ENCODE data around the gene MAP1LC3B. TPM values are rescaled to one million over a fixed set of nuclear protein-coding genes. Genes with fewer than 3 reads are reported as not detected.
A peak's percentile ranks its signal among the peaks of the same experiment; 100 is the strongest.

MAP1LC3B gene
- 6.6 and 10.9 TPM in 2 replicates for total RNA-seq (2014; rRNA removed; shearing (Covaris generic))

DNA sequence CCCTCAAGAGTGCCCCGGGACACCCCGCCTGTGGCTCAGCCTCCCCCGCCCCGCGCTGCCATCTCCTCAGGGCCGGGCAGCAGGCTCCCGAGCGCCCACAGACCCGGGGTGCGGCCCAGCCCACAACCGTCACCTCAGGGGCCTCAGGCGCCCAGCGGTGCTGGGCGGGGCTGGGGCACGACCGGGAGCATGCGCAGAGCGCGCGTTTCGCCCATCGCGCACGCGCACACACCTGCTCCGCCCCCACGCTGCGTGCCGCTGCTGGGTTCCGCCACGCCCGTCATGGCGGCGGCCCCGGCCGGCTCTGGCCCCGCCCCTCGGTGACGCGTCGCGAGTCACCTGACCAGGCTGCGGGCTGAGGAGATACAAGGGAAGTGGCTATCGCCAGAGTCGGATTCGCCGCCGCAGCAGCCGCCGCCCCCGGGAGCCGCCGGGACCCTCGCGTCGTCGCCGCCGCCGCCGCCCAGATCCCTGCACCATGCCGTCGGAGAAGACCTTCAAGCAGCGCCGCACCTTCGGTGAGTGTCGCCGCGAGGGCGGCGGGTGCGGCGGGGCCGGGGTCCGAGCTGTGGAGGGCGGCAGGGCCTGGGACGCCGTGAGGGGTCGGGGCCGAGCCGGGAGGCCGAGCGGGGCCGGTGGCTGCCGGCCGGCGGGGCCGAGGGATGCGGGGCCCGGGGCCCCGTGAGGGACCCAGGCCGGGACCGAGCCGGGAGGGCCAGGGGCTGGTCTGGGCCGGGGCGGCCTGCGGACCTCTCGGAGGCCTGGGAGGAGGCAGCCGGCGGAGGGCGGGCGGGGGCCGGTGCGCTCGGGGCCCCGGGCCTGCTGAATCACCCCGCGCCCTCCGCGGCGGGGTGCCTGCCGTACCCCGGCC is at the start of gene MAP1LC3B:
MAP1LC3B (plus strand) TSS at position 387 of the 871 bp plus-strand sequence; CDS start at position 479, 92 bp downstream.
- DNase-seq (ENCODE audit: low read depth), result peak; percentile 98

GRCh38 chr16:87342504-87342903 is 49.6 kb upstream of the MAP1LC3B start:
- DNase-seq (ENCODE audit: low read depth), result no peak

DNA sequence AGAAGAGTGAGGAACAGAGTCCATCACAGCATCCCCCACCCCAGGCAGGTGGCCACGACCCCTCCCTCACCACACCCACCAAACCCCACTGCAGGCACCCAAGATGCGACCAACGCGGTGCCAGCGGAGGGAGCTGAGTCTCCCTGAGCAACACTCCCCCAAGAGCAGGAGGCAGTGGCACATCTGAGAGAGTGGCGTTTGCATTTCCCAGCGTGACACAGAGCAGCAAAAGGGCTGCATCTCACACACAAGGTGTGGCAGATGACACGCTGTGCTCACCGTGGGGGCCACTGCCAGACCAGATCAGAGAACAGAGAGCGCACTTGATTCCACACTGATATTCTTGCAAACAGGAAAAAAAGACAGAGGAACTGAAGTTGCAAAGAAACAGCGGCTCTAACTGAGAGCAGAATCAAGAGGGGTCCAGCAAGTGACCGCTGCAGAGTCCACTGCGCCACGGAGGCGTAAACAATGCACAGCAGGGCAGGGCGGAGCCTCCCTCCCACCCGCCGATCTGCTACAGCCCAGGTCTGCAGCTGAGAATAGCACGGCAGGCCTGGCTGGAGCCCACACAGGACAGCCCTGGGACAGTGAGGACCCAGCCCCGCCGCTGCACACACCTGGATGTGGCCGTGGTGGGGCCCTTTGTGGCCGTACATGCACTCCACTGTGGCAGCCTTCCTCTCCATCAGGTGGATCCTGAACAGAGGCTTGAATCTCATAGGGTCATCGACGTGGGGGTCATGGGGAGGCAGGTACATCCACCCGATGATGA is 49.0 kb upstream of the MAP1LC3B start:
- DNase-seq (ENCODE audit: low read depth), result no peak

DNA sequence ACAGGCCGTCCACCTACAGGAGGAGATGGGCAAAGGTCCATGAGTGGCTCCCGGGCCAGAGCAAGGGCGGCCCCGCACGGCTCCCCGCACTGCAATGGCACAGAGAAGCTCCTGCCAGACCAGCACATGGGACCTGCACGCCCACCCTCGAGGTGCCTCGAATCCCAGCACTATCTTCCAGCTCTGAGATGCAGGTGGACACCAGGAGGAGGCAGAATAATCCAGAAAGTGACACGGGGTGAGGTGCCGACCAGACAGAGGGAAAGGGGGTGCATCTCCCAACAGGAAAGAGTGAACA is 48.4 kb upstream of the MAP1LC3B start:
- no peak for DNase-seq (ENCODE audit: low read depth)

DNA sequence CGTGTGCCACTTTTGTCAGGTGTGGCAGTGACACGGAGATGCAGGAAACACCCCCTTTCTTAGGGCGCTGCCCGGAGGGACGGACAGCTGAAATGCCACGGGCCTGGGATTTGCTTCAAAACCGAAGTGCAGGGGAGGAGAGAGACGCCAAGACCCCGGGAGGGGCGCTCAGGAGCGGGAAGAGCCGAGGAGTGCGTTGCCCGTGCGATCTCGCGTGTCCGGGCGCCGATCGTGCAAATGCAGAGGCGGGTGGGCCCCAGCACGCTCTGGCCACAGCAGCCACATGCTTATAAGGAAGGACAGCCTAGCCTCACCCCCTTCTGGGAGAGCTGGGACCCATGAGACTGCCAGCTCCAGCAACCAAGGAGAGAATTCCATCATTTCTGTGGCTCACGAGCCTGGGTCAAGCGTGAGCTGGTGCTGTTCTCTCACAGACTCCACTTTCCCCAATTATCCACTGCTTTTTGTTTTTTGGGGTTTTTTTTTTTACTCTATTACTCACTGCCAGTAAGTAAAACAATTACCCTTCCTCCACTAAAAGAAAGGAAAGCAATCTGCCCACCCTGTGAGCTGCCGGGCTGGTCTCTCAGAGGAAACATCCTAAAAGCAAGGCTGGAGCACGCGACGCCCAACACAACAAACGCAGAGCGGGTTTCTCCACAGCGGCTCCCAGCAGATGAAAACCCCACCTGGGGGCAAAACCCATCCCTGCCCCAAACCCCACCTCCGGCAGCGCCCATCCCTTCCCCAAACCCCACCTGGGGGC is 47.8 kb upstream of the MAP1LC3B start:
- no peak for DNase-seq (ENCODE audit: low read depth)

GRCh38 chr16:87344931-87345631 is 47.1 kb upstream of the MAP1LC3B start:
- peak; percentile 14 for DNase-seq (ENCODE audit: low read depth)

GRCh38 chr16:87345726-87346424 is 46.3 kb upstream of the MAP1LC3B start:
- no peak for DNase-seq (ENCODE audit: low read depth)

DNA sequence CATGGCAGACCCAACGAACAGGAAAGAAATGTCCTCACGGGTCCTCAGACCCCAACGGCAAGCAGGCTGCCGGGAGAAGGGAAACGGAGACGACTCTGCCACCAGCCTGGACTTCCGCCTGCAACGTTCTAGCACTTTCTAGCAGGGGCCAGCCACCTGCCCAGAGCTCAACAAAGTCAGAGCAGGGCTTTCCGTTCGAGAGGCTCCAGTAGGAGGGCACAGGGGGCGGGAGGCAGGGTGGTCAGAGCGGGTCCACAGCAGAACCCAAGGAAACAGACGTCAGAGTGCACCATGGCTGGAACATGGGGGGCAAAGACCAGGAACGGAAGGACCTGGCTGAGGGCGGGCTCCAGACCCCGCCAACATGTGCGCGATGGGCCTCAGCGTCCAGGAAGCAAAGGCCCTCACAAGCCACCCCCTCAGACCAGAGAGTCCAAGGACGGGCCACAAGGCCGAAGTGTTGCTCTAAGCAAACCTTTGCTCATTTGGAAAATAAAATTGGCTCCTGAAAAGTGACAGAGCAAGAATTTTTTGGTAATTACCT is 45.5 kb upstream of the MAP1LC3B start:
- no peak for DNase-seq (ENCODE audit: low read depth)

- no peak for DNase-seq (ENCODE audit: low read depth)
Measured at GRCh38 chr16:87347932-87348615, 44.1 kb upstream of the MAP1LC3B start.

GRCh38 chr16:87348616-87349157 is 43.4 kb upstream of the MAP1LC3B start:
- DNase-seq (ENCODE audit: low read depth), result no peak

GRCh38 chr16:87350031-87350430 is 42.1 kb upstream of the MAP1LC3B start:
- DNase-seq (ENCODE audit: low read depth), result no peak

GRCh38 chr16:87350681-87351319 is 41.3 kb upstream of the MAP1LC3B start:
- DNase-seq (ENCODE audit: low read depth), result no peak

GRCh38 chr16:87351320-87351698 is 40.8 kb upstream of the MAP1LC3B start:
- DNase-seq (ENCODE audit: low read depth), result no peak

DNA sequence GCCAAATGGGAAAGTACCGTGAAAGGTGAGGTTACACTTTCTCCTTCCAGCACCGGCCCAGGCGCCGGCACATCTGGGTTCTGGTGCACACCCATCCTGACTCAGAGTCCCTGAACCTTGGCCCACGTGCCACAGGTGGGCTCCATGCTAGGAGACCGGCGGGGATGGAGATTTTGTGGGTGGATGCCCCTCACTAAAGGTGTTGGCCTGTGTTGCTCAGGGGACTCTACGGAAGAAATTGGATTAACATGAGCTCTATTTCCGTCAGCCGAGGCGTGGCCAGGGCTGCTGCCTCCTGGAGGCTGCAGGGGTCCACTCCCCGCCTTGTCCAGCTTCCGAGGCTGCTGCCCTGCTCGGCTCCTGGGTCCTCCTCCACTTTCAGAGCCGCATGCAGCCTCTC is 39.3 kb upstream of the MAP1LC3B start:
- no peak for DNase-seq (ENCODE audit: low read depth)

- DNase-seq (ENCODE audit: low read depth), result no peak
Measured at GRCh38 chr16:87353613-87354012, 38.5 kb upstream of the MAP1LC3B start.

DNA sequence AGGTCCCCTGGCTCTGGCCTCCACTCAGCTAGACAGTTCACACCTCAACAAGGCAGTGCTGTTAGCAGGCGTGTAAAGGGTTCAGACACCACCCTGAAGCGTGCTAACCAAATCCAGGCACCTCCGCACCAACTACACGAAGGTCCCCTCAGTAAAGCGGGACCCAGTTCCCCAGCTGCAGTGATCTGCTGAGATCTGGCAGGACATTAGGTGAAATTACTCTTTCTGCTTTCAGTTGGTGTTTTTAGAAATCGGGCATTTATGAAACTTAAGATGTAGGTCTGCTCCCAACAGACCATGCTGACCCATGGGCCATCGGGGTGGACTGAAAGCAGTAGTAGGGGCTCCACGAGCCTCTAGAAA is 35.7 kb upstream of the MAP1LC3B start:
- DNase-seq (ENCODE audit: low read depth), result no peak

- DNase-seq (ENCODE audit: low read depth), result no peak
Measured at GRCh38 chr16:87358250-87358649, 33.9 kb upstream of the MAP1LC3B start.

GRCh38 chr16:87358696-87359095 is 33.4 kb upstream of the MAP1LC3B start:
- DNase-seq (ENCODE audit: low read depth), result no peak

- DNase-seq (ENCODE audit: low read depth), result no peak
Measured at GRCh38 chr16:87359121-87359520, 33.0 kb upstream of the MAP1LC3B start.
